ENCODE results near the gene IRF8. TPM values are rescaled to one million over a fixed set of nuclear protein-coding genes. Genes with fewer than 3 reads are reported as not detected.
"Not testable (repeated sequence)": the region's sequence is repeated elsewhere in the genome, so short reads cannot be mapped to it uniquely, and the experiment has no call there.

Gene IRF8
- total RNA-seq, 1 donor from 2014 or later, result 12.2 TPM

- DNase-seq, result no peak
Observed at GRCh38 chr16:85894266-85894665, 4.7 kb upstream of the IRF8 start.

DNA sequence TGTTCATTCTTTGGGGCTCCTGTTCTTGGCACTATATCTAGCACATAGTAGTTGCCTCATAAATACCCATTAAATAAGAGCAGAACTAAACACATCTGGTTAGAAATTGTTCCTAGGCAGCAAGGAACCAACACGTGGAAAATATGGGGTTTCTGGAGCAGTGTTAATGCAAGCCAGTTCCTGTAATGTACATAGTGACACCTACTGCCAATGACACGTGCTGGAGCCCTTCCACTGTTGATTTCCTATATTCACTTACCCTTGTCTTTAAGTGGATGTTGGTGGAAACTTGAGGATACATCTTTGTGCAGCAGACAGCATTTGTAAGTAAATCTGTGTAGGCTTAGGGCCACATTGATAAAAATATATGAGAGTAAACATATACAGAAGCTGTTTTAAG, 1.6 kb upstream of the IRF8 start:
- DNase-seq, result no peak

DNA sequence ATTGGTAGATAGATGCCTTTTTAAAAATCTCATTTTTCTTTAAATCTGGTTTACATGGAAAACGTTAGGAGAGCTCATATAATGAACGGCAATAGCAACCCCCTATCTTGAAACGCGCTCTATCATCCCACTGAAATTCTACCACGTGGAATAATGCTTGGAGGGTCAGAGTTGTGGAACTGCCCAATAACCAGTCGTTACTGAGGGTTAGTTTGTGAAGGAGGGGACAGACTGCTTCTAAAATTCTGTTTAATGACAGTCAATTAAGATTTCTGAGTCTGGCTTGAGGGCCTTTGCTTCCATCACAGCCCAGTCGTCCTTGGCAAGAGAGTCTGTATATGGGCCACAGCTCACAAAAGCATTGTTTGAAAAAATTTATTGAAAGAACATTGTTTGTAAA, 482 bp downstream of the IRF8 start:
- no peak for DNase-seq

- DNase-seq, result no peak
Observed at GRCh38 chr16:85900027-85900792, 1.2 kb downstream of the IRF8 start.

DNA sequence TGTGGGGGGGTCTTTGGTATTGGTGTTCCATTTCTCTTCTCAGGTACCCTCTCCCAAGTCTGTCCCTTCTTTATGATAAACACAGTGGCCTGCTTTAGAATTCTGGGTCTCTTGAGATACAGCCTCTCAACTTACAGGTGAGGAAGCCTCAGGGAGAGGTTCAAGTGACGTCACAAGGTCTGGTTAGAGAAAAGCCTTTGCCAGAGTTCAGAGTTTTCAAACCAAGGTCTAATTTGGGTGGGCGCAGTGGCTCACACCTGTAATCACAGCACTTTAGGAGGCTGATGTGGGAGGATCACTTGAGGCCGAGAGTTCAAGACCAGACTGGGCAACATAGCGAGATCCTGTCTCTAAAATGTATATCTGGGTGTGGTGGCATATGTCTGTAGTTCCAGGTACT, 2.1 kb downstream of the IRF8 start:
- no peak for DNase-seq

DNA sequence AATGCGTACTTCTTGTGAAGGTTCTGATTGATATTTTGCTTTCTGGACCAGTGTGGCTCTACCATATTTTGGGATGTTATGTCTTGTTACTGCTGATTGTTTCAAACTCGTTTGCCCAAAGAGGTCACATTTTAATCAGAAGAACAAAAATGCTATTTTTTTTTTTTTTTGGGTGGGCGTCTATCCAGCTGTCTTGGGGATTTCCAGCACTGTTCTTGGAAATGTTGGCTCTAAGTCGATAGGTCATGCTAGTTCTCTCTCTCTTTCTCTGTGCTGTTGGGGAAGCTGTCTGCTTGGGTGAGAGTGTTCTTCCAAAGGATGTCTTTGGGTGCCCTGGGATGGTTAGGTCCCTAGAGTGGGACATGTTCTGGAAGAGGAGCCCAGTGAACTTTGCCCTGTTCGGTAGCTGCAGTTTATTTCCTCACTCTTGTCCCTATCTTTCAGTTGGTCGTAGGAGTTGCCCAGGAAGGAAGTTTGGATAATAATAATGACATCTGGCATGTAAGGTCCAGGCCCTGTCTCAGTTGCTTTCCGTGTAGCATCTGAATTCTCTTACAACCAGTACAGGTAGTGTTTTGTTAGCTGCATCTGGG, 2.9 kb downstream of the IRF8 start:
- DNase-seq, result no peak

- no peak for DNase-seq
Observed at GRCh38 chr16:85902366-85903155, 3.6 kb downstream of the IRF8 start.

DNA sequence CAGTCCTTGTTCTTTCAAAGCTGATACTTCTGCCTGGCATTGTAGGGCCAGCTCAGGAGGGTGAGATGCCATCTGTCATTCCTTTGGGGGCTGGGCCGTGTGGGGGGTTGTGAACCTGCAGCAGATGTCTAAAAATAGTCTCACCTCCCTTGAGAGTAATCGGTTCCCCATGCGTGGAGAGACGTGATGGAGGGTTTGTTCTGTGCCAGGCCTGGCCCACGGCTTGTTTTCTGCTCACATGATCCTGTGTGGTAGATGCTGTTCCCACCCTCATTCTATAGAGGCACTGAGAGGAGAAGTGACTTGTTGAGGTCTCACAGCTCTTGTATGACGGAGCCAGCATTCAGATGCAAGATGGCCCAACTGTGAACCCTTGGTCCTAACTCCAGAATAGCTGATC, 4.6 kb downstream of the IRF8 start:
- DNase-seq, result no peak

DNA sequence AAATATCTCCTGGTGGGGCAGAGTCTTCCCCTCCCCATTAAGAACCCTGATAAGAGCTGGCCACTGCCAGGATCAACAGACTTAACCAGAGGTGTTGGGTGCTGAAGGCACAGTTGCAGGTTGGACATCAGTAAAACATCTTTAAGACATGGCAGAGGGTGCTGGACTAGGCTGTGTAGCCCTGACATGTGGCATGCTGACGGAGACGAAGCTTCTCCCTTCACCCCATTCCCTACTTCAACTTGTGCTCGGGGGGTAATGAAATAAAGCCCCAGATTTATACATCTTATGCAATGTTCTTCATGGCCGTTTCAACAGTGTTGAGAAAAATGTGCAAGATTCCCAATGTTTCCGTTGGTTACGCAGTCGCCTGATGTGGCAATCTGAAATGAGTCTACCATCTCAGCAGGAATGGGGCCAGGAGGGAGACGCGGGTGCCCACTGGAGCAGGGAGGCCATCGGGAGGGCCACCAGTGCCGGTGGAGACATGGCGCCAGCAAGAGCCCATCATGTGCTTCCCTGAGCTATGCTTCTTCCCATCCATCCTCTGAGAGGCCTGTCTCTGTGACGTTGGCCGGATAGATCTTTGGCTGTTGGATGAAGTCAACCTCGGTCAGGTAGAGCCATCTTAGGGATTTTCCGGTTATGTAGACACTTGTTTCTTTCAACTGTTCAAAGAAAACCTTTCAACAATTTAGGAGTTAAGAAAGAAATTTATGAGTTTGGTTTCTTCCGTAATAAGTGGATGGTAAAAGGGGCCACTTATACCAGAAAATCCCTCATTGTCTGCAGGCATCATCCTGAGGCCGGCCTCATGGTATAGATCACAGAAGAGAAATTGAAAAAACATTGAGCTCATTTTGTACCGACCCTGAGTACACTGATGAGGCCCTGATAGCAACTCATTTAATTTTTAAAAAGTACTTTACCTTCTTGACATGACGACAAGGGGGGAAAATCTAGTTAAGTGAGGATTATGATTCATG, 6.4 kb downstream of the IRF8 start:
- no peak for DNase-seq

DNA sequence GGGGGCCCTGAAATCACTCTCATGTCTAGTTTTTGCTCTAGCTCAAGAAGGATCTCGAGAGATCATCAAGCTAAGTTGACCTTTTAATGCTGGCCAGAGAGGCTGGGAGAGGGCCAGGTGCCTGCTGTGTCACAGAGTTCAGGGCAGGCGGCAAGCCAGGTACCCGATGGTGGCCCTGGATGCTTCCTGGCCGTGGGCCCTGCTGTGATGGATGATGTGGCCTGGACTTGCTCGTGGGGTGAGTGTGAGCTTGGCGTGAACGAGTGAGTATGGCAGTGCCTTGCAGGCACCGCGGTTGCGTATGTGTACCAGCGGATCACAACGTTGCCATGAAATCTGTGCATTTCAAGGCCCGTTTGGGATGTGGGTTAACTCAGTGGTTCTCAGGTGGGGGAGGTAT, 7.4 kb downstream of the IRF8 start:
- DNase-seq, result no peak

DNA sequence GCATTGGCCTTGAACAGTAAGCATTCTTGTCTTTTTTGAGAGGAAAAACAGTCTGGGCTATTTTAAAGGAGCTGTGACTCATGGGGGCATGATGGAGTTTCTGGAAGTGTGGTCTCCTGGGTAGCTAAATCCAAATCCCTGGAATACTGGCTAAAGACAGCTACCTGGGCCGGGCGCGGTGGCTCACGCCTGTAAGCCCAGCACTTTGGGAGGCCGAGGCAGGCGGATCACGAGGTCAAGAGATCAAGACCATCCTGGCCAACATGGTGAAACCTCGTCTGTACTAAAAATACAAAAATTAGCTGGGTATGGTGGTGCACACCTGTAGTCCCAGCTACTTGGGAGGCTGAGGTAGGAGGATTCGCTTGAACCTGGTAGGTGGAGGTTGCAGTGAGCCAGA, 8.3 kb downstream of the IRF8 start:
- not testable (repeated sequence) for DNase-seq

GRCh38 chr16:85908444-85908843, 9.5 kb downstream of the IRF8 start:
- DNase-seq, result no peak

GRCh38 chr16:85908889-85909589, 10.1 kb downstream of the IRF8 start:
- peak; percentile 44 for DNase-seq

DNA sequence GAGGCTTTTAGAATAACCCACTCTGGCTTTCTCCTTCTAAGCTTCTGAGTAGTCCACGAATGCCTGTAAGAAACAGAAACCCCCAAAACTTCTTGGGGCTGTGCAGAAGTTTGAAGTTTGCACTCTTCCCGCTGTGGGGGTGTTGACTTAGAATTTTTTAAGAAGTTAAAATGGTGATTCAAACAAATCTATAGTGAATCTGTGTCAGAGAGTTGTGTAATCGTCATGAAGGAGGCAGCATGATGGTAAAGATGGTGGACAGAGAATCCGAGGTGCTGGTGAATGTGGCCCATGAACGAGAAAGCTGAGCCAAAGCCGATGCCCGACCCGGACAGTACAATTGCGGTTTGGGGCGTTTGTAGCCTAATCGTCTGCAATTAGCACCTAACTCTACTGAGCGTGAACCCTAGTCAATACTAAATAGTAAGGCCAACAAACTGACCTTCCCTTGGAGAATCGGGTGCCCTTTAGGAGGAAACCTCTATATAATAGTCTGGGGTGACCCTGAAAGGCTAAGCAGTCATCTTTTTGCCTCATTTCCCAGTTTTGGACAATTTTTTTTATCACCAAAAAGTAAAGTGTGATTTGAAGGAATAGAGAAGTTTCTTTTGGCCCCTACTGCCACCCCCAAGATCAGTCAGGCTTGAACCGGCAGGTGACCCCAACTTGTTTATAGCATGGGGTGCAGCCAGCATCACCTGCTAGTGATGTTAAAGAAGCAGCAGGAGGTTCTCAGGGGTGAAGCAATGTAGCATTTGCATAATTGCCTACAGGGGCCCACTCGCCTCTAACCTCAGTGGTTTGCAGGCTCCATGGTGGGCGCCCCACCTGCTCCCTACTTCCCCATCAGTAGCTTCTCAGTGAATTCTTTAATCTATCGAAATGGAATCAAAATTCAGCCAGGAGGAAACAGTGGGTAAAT, 11.2 kb downstream of the IRF8 start:
- no peak for DNase-seq

GRCh38 chr16:85910854-85911247, 11.9 kb downstream of the IRF8 start:
- DNase-seq, result no peak

DNA sequence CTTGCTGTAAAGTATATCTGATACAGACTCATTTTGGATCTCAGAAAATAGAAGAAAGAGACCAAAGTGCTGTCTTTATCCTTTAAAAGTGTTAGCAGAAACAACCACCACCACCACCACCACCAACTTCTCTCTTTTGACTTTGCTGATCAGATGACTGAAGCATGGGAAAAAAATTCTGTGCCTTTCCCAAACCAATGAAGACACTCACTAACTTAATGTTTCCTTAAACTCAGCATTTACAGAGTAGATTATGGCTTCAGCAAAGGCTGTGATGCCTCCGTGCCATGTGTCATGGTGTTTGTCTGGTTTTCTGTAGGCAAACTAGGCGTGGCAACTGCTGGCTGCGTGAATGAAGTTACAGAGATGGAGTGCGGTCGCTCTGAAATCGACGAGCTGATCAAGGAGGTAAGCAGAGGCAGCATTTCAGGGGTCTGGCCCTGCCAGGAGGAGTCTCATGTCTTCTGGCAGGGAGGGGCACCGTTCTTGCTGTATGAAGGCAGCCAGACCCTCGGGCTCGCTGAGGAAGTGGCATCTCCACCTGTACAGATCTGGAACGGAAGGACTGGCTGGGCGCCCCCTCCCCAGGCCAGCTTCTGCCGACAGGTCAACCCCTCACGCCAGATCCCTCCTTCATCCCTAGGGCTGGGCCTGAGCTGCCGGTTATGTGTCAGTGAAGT, 12.4 kb downstream of the IRF8 start:
- DNase-seq, result no peak

GRCh38 chr16:85912211-85912974, 13.4 kb downstream of the IRF8 start:
- peak; percentile 84 for DNase-seq

GRCh38 chr16:85913141-85913601, 14.2 kb downstream of the IRF8 start:
- no peak for DNase-seq

All from tongue (tissue), 2 donors.